Heart left ventricle (tissue), 13 donors: ENCODE data around the gene NOXA1.

Experiments used
- CTCF ChIP-seq, 12 donors: fragments of 200-600 bp; sonication (generic) in 4 of 12; IDR thresholded peaks; one replicate each; pipeline versions ENCODE4 v1.5.0 to v1.8.0; 2018 to 2022; ENCODE audit warnings: antibody characterized with exemption in 12 of 12, mild to moderate bottlenecking in 5 of 12
- POLR2A ChIP-seq, 2 donors: fragments of 450-650 bp; IDR thresholded peaks; one replicate each; pipeline ENCODE4 v1.6.1; 2017; ENCODE audit warnings: antibody characterized with exemption in 2 of 2, mild to moderate bottlenecking in 2 of 2, moderate library complexity in 2 of 2
- donor health status: ischemic (EF 13 %, LVEDD 7.1; RV severe dilation, severe dysfunction).
- donor health status: DM: no; HTN: yes; CAD: no.
- donor health status: DM: no; HTN: no; CAD: no.
- donor health status: ischemic (EF 25% LVEDD 6.9; RV normal size, moderate dysfunction).
- donor health status: ischemic (EF 25% LVEDD 5.7; RV mildly dilated, moderate dysfunction).
- donor health status: ischemic (EF 35%, LVEDD 5.7; RV mildly dilated, moderate dysfunction).
- donor health status: nonischemic (EF 11% LVEDD 7.7; RV severe dilation, severe dysfunction).
- donor health status: DM: yes; HTN: yes; CAD: no.
- donor health status: PGD.
- donor health status: ischemic (EF 29% LVEDD 5.4; RV normal size, mild dysfunction).
- donor health status: nonischemic (EF 23%, LVEDD 6.1; RV moderate dilation, normal function).

- TF ChIP-seq CTCF (IDR thresholded peaks at IDR 0.05) (no peak), POLR2A (IDR thresholded peaks at IDR 0.05) (no peak)
Observed at GRCh38 chr9:137411260-137411644, 11.9 kb upstream of the NOXA1 start.
